Lung (tissue), 12 donors: Measurements from ENCODE around the gene XYLT2. TPM values are rescaled to one million over a fixed set of nuclear protein-coding genes. Genes with fewer than 3 reads are reported as not detected.

ENCODE experiments used
- ATAC-seq: fragments of 200-7000 bp; cut with Tn5 transposase; one replicate; pipeline ENCODE4 v1.9.1; 2020; ENCODE audit warnings: moderate number of reproducible peaks; ENCODE audit not compliant: insufficient read depth, low FRiP score
- DNase-seq, 3 donors: peaks; one replicate each; pipeline ENCODE4 v3.0.0-alpha.2; 2013 to 2017
- H3K27ac ChIP-seq, 2 donors: one replicate each; pipeline ENCODE4 v1.5.1; 2013; ENCODE audit warnings: mild to moderate bottlenecking in 2 of 2, moderate library complexity in 2 of 2, control low read depth in 1 of 2, inconsistent platforms in 1 of 2, low read depth in 1 of 2, low read length in 1 of 2
- H3K27me3 ChIP-seq, 3 donors: one replicate each; pipeline ENCODE4 v1.5.1; 2013; ENCODE audit warnings: low read length in 2 of 3; ENCODE audit not compliant: control insufficient read depth in 3 of 3, insufficient read depth in 3 of 3
- H3K36me3 ChIP-seq, 4 donors: one replicate each; pipeline ENCODE4 v1.5.1; 2013; ENCODE audit warnings: low read length in 4 of 4, mild to moderate bottlenecking in 1 of 4, moderate library complexity in 1 of 4; ENCODE audit not compliant: control insufficient read depth in 4 of 4, insufficient read depth in 4 of 4
- H3K4me1 ChIP-seq, 5 donors: one replicate each; pipeline ENCODE4 v1.5.1; 2013; ENCODE audit warnings: low read length in 5 of 5, mild to moderate bottlenecking in 2 of 5, moderate library complexity in 1 of 5; ENCODE audit not compliant: control insufficient read depth in 5 of 5, insufficient read depth in 5 of 5
- H3K4me3 ChIP-seq: one replicate; pipeline ENCODE4 v1.5.1; 2013; ENCODE audit warnings: mild to moderate bottlenecking, control low read depth, moderate library complexity
- H3K9ac ChIP-seq, 2 donors: one replicate each; pipeline ENCODE4 v1.5.1; 2013; ENCODE audit warnings: low read length in 2 of 2, control low read depth in 1 of 2; ENCODE audit not compliant: insufficient read depth in 1 of 2
- H3K9me3 ChIP-seq, 4 donors: one replicate each; pipeline ENCODE4 v1.5.1; 2013; ENCODE audit warnings: low read length in 3 of 4, mild to moderate bottlenecking in 1 of 4, moderate library complexity in 1 of 4; ENCODE audit not compliant: control insufficient read depth in 4 of 4, insufficient read depth in 3 of 4
- WGBS, 2 donors: extraction: QIAGEN DNeasy Blood & Tissue Kit; methylation state at CpG; one replicate each; pipeline ENCODE4 v1.1.7; 2013; 5-methylcytosine and 5-hydroxymethylcytosine counted together
- polyA plus RNA-seq, 2 donors: library from polyadenylated mRNA; stranded (reverse); fragments of 200-250 nt; gene quantifications; one replicate each; pipeline ENCODE4 v1.2.1, GENCODE V29; 2013
- total RNA-seq, 2 donors: library from RNA; depleted of rRNA in 1 of 2; stranded (reverse); fragments of >200 nt in 1 of 2; gene quantifications; one replicate each; pipeline ENCODE4 v1.2.1, GENCODE V29; 2014 to 2021
- TF ChIP-seq, protein P1 (sequence below): IDR thresholded peaks from 2 replicates; pipeline ENCODE4 v1.5.1; 2012; ENCODE audit warnings: mild to moderate bottlenecking; ENCODE audit errors: control extremely low read depth, extremely low read depth
- donor health status: control.
- donor health status: control.
- donor health status: Bipolar disorder and iron deficiency.
- donor health status: healthy.
- donor health status: DM: yes; HTN: yes; CAD: no.

The XYLT2 gene
- total and polyA plus RNA-seq, 4 donors, result 9.6 to 28.5 (median 16.2) TPM

DNA sequence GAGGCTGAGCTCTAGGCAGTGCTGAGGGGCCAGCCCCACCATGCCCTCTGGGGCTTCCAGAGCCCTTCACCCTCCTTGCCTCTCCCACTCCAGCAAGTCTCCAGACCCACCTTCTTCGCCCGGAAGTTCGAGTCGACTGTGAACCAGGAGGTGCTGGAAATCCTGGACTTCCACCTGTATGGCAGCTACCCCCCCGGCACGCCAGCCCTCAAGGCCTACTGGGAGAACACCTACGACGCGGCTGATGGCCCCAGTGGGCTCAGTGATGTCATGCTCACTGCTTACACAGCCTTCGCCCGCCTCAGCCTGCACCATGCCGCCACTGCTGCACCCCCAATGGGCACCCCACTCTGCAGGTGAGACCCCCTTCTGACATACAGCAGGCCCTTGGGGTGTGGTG is 10.5 kb downstream of the XYLT2 start:
- H3K4me1 ChIP-seq, result no peaks in the 10 kb centered on the region
- TF ChIP-seq, protein P1, sequence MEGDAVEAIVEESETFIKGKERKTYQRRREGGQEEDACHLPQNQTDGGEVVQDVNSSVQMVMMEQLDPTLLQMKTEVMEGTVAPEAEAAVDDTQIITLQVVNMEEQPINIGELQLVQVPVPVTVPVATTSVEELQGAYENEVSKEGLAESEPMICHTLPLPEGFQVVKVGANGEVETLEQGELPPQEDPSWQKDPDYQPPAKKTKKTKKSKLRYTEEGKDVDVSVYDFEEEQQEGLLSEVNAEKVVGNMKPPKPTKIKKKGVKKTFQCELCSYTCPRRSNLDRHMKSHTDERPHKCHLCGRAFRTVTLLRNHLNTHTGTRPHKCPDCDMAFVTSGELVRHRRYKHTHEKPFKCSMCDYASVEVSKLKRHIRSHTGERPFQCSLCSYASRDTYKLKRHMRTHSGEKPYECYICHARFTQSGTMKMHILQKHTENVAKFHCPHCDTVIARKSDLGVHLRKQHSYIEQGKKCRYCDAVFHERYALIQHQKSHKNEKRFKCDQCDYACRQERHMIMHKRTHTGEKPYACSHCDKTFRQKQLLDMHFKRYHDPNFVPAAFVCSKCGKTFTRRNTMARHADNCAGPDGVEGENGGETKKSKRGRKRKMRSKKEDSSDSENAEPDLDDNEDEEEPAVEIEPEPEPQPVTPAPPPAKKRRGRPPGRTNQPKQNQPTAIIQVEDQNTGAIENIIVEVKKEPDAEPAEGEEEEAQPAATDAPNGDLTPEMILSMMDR, result no peak
- ATAC-seq (no peak), DNase-seq (no peak)
- no peak overlapping the region for H3K9ac ChIP-seq
- no peak overlapping the region for H3K27ac ChIP-seq
- no peaks in the 10 kb centered on the region for H3K27me3 ChIP-seq
- 96% methylated on average over 12 of the region's 12 CpGs for WGBS, 2 donors
- peaks cover 0 to 71% (median 28%) of the 10 kb centered on the region in 4 donors for H3K36me3 ChIP-seq
- no peaks in the 10 kb centered on the region for H3K9me3 ChIP-seq
- H3K4me3 ChIP-seq, result no peak overlapping the region

DNA sequence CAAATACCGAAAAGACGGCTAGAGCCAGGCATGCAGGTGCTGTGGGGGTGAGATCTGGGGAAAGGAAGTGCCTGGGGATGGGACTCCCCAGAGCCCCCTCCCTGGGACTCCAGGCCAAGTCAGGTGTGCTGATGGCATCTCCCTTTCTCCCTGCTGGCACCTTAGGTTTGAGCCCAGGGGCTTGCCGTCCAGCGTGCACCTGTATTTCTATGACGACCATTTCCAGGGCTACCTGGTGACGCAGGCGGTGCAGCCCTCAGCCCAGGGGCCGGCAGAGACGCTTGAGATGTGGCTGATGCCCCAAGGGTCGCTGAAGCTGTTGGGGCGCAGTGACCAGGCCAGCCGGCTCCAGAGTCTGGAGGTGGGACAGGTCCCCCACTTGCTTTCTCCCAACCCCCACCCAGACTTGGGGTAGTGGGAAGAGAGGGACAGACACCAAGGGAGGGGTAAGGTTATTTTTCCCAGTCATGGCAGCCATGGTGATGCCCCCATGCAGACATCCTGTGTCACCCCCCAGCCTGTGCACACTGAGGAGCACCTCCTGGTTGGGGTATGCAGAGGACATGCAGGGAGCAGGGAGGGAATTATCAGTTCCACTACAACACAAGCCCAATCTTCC is 11.1 kb downstream of the XYLT2 start:
- no peak for ATAC-seq

DNA sequence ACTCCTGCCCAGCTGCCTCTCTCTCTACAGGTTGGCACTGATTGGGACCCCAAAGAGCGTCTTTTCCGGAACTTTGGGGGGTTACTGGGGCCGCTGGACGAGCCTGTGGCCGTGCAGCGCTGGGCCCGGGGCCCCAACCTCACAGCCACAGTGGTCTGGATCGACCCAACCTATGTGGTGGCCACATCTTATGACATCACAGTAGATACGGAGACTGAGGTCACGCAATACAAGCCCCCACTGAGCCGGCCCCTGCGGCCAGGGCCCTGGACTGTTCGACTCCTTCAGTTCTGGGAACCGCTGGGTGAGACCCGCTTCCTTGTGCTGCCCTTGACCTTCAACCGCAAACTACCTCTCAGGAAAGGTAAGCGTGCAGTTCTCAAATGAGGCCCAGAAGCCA is 12.3 kb downstream of the XYLT2 start:
- Histone ChIP-seq H3K9ac (no peak overlapping the region), H3K36me3 (peaks cover 0 to 64% (median 26%) of the 10 kb centered on the region in 4 donors), H3K4me1 (peaks cover 0 to 3% (median 0%) of the 10 kb centered on the region in 5 donors), H3K27me3 (no peaks in the 10 kb centered on the region), H3K9me3 (no peaks in the 10 kb centered on the region), H3K27ac (no peak overlapping the region), H3K4me3 (no peak overlapping the region)
- WGBS, 2 donors, result 96% methylated on average over 17 of the region's 17 CpGs
- ATAC-seq, result no peak
- DNase-seq, result no peak
- TF ChIP-seq, protein P1, result no peak

More for the DNA sequence above, 11.1 kb downstream of the XYLT2 start:
- DNase-seq, result no peak
- TF ChIP-seq, protein P1, result no peak
- H3K4me3 ChIP-seq, result no peak overlapping the region
- peaks cover 0 to 71% (median 27%) of the 10 kb centered on the region in 4 donors for H3K36me3 ChIP-seq
- H3K27ac ChIP-seq, result no peak overlapping the region
- H3K9me3 ChIP-seq, result no peaks in the 10 kb centered on the region
- 97 to 98% methylated on average over 12 of the region's 12 CpGs for WGBS, 2 donors
- no peaks in the 10 kb centered on the region for H3K27me3 ChIP-seq
- no peak overlapping the region for H3K9ac ChIP-seq
- H3K4me1 ChIP-seq, result no peaks in the 10 kb centered on the region
